Measurements from ENCODE around the gene HOXB4.
A peak's percentile ranks its signal among the peaks of the same experiment; 100 is the strongest.

HOXB4 gene

DNA sequence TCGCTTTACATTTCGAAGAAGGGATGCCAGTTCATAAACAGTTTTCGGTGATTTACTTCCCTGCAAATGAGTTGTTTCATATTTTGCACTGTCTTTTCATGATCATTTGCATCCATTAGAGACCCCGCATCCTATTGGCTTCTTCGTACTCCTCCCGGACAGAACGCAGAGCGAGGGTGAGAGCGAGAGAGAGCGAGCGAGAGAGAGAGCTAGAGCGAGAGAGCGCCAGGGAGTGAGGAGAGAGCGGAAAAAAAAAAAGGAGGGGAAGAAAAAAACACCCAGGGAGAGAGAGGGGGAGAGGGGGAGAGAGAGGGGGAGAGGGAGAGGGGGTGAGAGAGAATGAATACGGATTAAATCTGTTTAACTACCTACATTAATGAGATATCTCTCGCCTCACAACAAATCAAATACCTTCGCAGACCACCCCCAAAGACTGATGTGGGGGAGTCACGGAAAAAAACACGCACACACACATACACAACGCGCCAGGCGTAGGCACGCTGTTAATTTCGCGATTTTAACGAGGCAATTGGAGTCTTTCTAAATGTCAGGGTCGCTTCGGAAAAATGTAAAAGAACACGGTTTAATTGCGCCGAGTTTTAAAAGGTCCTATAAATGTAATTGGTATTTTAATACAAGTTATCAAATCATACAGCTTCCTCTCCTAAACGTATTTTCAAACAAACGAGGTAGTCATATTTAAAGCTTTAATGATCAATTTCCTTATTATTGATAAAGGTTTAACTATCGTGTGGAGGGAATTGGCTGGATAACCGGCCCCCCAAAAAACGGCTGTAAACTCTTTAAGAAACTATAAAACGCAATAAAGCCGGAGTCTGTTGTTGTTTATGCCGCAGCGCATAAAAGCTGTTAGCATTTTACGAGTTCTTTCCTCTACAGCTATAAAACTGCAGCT lies 37.2 kb upstream of the HOXB4 start, which contains the start of gene HOXB8:
TSS of gene HOXB8 (minus strand) at position 246 of the 916 bp plus-strand sequence. CDS start 588 bp downstream, outside the sequence.
- DNase-seq (ENCODE audit: low spot score), result no peak

DNA sequence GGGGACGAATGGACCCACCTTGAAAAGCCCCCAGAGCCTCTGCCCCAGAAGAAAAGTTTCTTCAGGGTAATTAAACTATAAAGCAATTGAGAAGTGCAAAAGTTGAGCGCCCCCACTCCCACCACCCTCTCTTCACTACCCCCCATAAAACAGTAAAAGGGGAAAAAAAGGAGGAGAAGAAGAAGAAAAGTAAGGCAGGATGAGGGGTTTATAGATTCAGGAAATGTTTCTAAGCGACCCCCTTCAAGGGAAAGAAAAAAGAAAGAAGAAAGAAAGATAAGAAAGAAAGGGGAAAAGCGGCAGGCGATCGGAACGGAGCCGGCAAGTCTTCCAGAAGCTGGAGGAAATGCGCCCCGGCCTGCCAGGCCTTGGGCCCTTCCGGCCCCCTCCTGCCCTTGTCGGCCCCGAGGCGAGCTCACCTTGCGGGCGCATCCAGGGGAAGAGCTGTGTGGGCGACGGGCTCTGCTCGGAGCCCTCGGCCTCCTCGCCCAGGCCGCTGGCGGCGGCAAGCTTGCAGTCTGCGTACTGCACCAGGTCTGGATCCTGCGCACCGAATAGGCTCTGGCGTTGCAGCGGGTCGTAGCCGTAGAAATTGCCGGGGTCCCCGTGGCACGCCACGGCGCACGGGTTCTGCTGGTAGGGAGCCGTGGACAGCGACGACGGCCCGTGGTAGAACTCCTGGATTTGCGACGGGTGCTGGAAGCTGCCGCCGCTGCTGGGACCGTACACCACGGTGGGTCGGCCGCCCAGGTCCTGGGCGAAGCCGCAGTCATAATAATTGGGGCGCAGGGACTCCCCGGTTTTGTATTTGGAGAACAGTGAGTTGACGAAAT lies 35.9 kb upstream of the HOXB4 start:
- DNase-seq (ENCODE audit: low spot score), result no peak

DNA sequence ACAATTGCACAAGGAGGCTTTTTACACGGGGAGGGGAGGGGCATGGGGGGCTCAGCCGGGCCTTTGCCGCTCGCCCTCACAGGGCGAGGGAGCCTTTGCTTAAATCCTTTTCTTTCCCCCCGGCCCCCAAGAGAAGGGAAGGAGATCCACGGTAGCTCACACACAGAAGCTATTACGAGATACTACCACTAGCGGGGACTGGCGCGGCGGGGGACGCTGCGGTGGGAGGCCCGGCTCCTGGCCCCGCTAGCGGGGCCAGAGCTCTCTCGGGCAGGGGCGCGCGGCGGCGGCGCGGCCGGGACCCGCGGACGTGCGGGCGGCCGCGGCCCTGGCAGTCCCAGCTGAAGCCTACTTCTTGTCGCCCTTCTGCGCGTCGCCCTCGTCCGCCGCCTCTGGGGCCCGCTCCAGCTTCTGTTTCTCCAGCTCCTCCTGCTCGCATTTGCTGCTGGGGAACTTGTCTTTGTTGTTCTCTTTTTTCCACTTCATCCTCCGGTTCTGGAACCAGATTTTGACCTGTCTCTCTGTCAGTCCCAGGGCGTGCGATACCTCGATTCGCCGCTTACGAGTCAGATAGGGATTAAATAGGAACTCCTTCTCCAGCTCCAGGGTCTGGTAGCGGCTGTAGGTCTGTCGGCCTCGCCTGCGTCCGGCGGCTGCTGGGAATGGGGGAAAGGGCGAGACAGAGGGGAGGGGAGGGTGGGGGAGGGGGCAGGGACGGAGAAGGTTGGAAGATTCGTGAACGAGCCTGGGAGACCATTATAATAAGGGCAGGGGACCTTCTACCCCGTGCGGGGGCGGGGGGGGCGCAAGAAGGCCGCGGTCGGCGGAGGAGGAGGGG lies 34.9 kb upstream of the HOXB4 start:
- DNase-seq (ENCODE audit: low spot score), result peak; percentile 42

DNA sequence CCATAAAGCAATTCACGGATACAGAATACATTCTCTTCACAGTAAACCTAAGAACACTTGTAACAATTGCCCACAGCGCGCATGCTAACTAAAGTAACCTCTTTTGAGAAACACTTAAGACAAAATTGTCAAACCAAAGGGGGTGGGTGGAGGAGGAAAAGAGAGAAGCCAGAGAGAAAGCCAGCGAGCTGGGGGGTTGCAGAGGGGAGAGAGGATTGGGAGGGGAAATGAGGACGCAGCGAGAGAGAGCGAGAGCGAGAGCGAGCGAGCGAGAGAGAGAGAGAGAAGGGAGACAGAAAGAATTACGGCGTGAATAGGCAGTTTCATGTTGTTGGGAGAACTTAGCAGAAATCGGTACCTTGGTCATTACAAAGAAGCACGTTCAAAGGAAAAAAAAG lies 34.3 kb upstream of the HOXB4 start:
- DNase-seq (ENCODE audit: low spot score), result no peak

DNA sequence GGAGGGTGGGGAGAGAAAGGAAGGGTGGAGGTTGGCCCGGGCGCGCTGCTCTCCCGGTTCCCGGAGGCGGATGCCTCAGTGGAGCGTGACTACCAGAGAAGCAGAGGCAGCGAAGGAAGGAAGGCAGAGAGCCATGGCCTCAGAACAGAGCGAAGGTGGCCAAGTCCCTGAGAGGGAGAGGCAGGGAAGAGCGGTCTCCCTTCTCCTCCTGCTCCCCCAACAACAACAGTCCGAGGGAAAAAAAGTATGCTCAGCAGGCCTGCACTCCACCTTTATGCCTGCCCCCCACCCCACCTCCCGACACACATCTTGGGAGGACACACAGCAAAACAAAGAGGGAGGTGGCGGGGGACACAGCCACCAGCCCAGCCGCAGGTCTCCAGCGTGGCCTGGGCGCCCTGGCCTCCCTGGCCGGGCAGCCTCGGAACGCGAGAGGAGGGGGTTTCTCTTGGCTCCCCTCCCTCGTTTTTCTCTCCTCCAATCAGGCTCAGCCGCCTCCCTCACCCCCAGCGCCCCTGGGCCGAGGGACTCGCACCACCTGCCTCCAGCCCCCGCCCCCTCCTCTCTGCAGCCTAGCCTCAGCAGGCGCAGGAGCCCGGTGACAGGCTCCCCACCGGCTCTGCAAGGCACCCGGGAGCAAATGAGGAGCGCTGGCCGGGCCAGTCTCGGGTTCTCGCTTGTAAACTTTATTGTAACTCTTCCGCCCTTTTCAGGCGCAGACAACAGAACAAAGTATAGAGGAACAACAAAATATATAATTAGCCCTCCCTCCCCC lies 33.7 kb upstream of the HOXB4 start:
- no peak for DNase-seq (ENCODE audit: low spot score)

DNA sequence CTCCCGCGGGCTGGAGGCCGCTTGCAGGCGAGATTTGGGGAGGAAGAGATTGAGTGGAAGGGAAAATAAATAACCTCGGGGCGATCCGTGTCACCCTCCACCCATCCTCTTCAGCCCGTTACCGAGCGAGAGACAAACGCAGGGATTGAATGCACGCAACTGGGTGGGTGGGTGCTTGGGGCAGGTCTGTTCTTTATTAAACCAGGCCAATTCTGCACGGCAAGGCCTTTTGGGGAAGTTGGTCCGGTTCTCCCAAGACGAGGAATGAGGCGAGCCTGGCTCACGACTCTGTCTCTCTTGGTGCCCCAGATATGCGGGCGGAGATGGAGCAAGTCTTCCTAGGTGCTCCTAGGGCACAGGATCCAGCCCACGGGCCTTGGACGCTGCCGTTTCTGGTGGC lies 33.1 kb upstream of the HOXB4 start:
- DNase-seq (ENCODE audit: low spot score), result no peak

DNA sequence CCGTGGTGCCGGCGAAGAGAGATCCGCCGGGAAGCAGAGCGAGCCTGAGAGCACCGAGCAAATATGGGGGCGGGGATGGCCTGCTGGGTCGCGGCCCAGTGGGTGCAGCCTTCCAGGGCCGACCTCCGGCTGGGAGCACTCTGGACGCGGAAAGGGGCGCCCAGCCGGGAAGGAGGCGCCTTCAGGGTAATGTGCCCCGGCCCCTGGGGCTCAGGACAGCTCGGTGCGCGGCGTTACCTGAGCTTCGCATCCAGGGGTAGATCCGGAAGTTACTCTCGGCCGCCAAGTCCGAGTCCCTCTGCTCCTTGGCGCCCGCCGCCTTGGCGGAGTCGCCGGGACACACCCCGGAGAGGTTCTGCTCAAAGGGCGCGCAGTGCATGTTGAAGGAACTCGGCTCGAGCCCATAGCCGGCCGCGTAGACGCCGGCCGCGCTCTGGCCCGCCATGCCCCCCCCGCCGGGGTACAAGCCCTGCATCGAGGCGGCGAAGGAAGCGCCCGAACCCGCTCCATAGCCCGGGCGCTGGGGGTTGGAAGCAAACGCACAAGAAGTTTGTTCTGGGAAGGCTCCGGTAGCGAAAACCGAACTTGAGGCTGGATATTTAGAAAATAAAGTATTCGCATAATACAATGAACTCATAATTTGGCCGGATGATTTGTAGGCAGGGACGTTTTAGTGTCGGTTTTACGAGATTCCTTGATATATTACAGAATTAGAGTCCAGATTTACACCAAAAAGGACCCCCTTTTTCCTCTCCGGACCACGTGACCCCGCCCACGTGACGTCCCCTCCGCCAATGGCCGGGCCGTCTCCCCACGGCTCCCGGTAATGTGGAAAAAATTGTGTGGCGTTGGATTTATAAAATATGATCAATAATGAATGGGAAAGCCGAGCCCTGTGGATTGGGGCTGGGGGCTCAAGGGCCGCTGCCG lies 32.4 kb upstream of the HOXB4 start, which contains the start of gene HOXB7:
TSS of gene HOXB7 (minus strand) at position 736 of the 930 bp plus-strand sequence. CDS start at position 637, 99 bp downstream.
- DNase-seq (ENCODE audit: low spot score), result no peak

DNA sequence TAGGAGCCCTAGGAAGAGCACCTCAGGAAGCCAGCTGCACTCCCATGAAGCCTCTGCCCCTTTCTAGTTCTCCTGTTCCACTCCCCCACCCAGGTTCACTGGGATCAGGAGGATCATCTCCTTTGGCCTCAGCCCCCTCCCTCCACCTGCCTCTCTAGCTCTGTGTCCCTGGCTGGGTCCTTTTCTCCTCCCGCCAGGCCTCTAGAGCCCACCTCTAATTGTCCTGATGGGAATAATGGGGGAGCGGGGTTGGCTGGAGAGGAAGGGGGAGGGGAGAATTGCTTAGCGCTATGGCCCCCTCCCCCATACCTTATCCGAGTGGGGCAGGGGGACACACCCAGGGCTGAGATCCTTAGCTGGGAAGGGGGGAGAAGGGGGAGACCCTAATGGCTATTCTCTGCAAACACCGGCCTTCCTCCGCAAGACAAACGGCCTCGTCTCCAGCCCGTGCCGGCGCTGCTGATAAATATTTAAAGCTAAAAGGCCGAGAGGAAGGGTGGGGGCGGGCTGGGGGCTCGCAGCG lies 31.7 kb upstream of the HOXB4 start:
- no peak for DNase-seq (ENCODE audit: low spot score)

DNA sequence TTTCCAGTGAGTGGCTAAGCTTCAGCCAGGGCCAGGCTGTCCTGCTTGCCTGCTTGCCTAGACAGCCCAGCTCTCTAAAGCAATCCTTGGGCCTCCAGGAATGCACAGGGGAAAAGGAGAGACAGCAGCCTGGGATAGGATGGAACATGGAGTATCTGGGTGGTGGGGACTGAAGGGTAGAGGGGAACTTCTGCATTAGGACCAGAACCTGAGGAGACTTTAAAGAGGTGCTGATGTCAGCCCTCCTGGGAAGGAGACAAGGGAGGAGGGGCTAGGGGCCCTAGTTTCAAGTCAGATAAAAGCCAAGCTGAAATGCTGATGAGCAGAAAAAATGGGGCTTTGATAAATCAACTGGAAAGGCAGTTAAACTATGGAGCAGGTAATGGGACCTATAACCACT lies 30.9 kb upstream of the HOXB4 start:
- DNase-seq (ENCODE audit: low spot score), result no peak

DNA sequence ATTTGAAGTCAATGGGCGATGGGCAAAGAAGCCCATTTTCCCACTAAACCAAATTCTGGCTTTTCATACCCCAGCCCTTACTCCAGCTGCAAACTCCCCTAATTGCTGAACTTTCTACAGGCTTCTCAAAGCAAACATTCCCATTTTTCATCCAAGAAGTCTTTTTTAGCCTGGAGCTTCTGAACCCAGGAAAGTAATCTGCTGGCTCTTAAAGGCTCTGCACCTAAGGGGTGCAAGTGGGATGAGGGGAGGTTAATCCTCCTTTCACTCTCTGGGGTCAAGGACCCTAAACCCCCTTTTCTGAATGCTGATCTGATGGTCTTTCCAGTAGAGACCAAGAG lies 30.3 kb upstream of the HOXB4 start:
- no peak for DNase-seq (ENCODE audit: low spot score)

DNA sequence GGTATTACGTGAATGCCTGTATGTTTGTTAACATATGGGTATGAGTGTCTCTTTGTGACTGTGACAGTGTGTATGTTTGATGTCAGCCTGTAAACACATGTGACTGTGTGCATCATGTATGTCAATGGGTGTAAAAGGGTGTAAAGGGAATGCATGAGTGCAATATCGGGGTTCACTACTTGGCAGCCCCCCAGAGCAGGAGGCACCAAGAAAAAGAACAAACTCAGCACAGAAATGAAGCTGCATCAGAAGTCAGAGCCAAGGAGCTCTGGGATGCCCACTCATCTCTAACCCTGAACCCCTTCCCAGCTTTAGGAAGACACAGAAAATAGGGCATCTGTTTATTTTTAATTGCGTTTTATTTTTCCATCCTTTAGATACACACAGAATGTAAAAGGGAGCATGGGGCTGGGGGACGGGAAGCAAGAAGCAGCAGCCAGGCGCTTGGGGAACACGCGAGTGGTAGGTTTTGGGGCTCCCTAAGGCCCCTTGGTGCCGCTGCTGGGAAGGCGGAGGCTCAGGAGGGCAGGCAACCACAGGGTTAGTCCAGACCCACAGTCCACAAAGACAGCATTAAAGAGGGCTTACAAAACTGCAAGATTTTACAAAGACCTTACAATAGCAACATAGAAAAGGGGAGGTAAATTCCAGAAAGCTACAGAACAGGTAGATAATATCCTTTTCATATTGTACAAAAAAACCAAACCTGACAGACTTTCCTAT lies 28.9 kb upstream of the HOXB4 start:
- DNase-seq (ENCODE audit: low spot score), result no peak

DNA sequence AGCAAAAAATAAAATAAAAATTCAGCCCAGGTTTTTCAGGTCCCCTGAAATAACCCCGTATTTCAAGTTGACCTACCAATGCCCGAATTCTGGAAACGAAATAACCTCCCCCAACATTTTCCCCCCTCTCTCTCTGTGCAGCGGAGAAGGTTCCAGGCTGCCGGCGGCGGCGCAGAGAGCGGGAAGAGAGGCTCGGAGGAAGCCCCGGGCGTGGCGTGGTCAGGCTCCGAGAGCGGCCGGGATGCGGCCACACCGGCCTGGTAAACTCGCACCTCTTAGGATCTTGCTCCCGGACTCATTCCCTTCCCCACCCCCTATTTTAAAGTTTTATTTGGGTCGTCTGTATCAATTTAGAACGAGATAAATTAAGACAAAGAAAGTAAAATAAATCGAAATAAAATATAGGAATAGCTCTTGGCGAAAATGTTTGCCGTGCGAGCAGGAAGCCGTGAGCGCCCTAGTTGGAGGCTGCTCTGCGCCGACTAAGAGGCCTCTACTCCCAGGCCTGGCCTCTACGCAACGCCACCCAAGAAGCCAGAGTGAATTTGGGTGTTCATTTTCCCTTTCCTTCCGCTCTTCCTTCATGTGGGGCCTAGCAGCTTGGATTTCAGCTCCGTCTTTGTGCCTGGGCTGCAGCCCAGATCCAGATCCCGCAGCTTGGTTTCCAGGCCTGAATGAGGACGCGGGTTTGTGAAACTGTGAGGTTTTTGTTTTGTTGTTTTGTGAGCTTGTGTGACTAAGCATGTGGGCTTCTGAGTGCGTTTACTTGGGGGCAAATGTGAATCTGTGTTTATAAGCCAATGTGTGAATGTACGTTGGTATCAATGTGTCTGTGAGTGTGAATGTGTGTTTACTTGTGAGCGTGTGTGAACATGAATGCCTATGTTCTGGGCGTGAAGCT lies 28.1 kb upstream of the HOXB4 start:
- no peak for DNase-seq (ENCODE audit: low spot score)

DNA sequence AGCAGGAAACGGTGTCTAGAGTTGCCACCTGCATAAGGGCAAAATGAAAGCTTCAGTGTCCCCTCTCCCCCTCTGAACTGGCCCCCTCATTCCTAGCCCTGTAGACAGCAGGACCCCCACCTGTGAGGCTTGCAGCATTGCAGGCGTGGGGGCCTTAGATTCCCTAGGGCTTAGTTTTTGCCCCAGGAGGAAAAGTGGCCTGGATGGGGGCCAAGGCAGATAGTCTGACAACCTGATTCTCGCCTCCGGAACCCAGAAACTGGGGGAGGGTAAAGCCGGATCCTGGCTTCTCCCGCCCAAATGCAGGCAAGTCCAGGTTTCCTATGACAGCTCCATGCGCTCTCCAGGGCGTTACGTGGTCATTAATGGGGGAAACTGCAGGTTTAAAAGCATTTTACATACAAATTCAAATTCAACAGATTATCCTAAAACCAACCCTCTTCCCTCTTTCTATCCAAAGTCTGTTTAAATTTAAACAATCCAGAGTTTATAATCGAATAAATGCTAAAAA lies 27.3 kb upstream of the HOXB4 start:
- DNase-seq (ENCODE audit: low spot score), result no peak

DNA sequence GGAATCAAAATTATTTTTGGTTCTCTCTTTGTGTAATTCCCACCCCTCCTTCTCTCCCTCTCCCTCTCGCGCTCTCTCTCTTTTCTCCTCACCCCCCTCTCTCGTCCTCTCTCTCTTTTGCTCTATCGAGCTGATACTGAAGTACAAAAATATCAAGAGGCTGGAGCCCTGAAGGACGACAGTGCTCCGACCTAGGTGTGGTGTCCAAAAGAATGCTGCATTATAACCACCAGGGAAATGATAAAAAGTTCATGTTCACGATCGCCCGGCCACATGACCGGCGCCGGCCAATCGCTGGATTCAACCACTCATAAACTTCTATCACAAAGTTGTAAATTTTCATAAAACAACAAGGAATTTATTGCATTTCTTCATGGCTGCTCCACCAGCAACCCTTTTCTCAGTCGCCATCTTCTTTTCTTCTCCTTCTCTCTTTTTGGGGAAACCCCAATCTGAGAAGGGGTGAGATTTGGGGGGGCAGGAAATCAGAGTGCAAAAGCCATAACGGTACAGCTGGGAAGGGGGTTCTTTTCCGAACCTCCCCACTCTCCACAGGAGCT lies 26.7 kb upstream of the HOXB4 start, which contains the start of gene HOXB6:
TSS of gene HOXB6 (minus strand) at position 217 of the 560 bp plus-strand sequence. CDS start 6,836 bp downstream, outside the sequence.
- DNase-seq (ENCODE audit: low spot score), result no peak

DNA sequence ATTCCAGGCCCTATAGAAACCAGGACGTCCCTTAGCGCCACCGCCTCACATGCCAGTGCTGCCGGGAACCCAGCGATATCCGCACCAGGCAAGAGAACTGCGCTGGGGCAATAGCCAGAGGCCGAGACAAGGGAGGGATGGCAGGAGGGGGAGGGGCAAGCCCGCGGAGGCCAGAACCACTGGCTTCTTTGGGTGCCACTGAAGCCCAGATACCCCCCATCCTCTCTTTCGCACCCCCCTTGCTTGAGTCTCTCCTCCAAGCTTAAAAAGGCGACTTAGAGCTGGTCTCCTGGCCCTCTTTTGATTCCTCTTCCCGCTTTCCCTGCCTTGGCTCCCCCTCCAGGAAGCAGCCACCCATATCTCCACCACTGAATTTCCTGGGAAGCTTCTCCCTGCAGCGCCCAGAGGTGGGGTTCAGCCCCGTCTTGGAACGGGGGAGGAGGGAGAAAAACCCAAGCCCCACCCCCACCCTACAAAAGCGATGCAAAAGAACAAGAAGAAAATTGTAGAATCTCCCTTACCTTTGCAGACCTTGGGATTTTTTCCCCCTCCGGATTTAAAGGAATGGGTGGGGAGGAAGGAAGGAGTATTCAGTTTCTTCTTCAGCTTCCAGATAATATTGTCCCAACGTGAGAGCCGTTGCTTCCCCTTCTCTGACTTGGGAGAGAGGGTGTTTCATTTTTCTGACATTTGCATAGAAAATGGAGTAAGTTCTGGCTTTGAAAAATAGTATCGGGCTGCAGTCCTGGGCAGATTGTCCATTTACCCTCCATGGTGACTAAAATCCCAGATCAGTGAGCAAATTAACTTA lies 26.0 kb upstream of the HOXB4 start:
- DNase-seq (ENCODE audit: low spot score), result no peak

Data from SK-N-DZ (cell line).